Upper lobe of left lung (tissue), 6 donors: ENCODE data around the gene HUNK. TPM values are rescaled to one million over a fixed set of nuclear protein-coding genes. Genes with fewer than 3 reads are reported as not detected.
A peak's percentile ranks its signal among the peaks of the same experiment; 100 is the strongest.

ENCODE experiments used
- ATAC-seq, 2 donors: fragments of 200-7000 bp; cut with Tn5 transposase; one replicate each; pipeline ENCODE4 v1.9.1; 2022; ENCODE audit warnings: mild to moderate bottlenecking in 2 of 2, moderate library complexity in 2 of 2; ENCODE audit not compliant: low FRiP score in 2 of 2
- DNase-seq, 2 donors: peaks; one replicate each; pipeline ENCODE4 v3.0.0-alpha.2; 2019 to 2020
- H3K27ac ChIP-seq, 4 donors: fragments of 200-600 bp; sonication (generic); one replicate each; pipeline ENCODE4 v1.5.1; 2016 to 2019
- H3K27me3 ChIP-seq, 4 donors: fragments of 200-600 bp; sonication (generic); one replicate each; pipeline ENCODE4 v1.5.1; 2017 to 2019
- H3K36me3 ChIP-seq, 4 donors: fragments of 200-600 bp; sonication (generic); one replicate each; pipeline ENCODE4 v1.5.1; 2016 to 2019
- H3K4me1 ChIP-seq, 4 donors: fragments of 200-600 bp; sonication (generic); one replicate each; pipeline ENCODE4 v1.5.1; 2018 to 2019
- H3K4me3 ChIP-seq, 4 donors: fragments of 200-600 bp; sonication (generic); one replicate each; pipeline ENCODE4 v1.5.1; 2017 to 2019; ENCODE audit warnings: mild to moderate bottlenecking in 2 of 4, moderate library complexity in 1 of 4
- H3K9me3 ChIP-seq, 4 donors: fragments of 200-600 bp; sonication (generic); one replicate each; pipeline ENCODE4 v1.5.1; 2018 to 2019
- CTCF ChIP-seq, 6 experiments: fragments of 450-650 bp in 4 of 6; fragments of 200-600 bp in 2 of 6; sonication (generic) in 2 of 6; IDR thresholded peaks; one replicate each; pipeline ENCODE4 v1.5.1; 2016 to 2019; ENCODE audit warnings: antibody characterized with exemption in 6 of 6
- EP300 ChIP-seq, 4 donors: sonication (generic); formaldehyde crosslinking; IDR thresholded peaks; one replicate each; pipeline ENCODE4 v1.5.1; 2017; ENCODE audit warnings: antibody characterized with exemption in 4 of 4, control low read depth in 2 of 4
- POLR2A ChIP-seq, 4 donors: fragments of 450-650 bp; IDR thresholded peaks; one replicate each; pipeline ENCODE4 v1.5.1; 2016 to 2017; ENCODE audit warnings: antibody characterized with exemption in 4 of 4, mild to moderate bottlenecking in 2 of 4
- POLR2AphosphoS5 ChIP-seq, 2 donors: sonication (generic); formaldehyde crosslinking; IDR thresholded peaks; one replicate each; pipeline ENCODE4 v1.5.1; 2017; ENCODE audit warnings: antibody characterized with exemption in 2 of 2
- WGBS, 2 donors: methylation state at CpG; one replicate each; pipeline ENCODE4 v1.1.5; 2017 to 2018; 5-methylcytosine and 5-hydroxymethylcytosine counted together
- total RNA-seq, 6 donors: library from RNA; depleted of rRNA in 4 of 6; stranded (reverse); fragments of >200 nt in 4 of 6; gene quantifications; one replicate each; pipeline versions ENCODE4 v1.1.0 to v1.2.1, GENCODE V29; 2016 to 2021
- donor health status: DM: no; HTN: no; CAD: no; lungs with moderate emphysema.
- donor health status: DM: no; HTN: yes; CAD: no; lungs with severe emphysema.

Gene HUNK
- total RNA-seq, 6 donors from 2014 or later: 1.1 to 6.2 (median 2.2) TPM

- no peaks in the 10 kb centered on the region for H3K4me1 ChIP-seq
- no peak for TF ChIP-seq CTCF (IDR thresholded peaks at IDR 0.05)
- no peak for TF ChIP-seq POLR2A (IDR thresholded peaks at IDR 0.05)
- TF ChIP-seq POLR2AphosphoS5 (IDR thresholded peaks at IDR 0.05): no peak
- no peak for TF ChIP-seq EP300 (IDR thresholded peaks at IDR 0.05)
- H3K9me3 ChIP-seq: no peaks in the 10 kb centered on the region
- H3K4me3 ChIP-seq: no peak overlapping the region
- H3K36me3 ChIP-seq: no peaks in the 10 kb centered on the region
- no peaks in the 10 kb centered on the region for H3K27me3 ChIP-seq
- ATAC-seq (peak; percentile 60 to 69), DNase-seq (peak in 1 of 2 donors; percentile 23)
- no peak overlapping the region for H3K27ac ChIP-seq
- WGBS, 2 donors: 40 to 42% methylated on average over 20 of the region's 20 CpGs
Measured at GRCh38 chr21:31908106-31909031, 35.5 kb downstream of the HUNK start.

- DNase-seq (no peak), ATAC-seq (no peak)
- H3K9me3 ChIP-seq: no peaks in the 10 kb centered on the region
- H3K4me3 ChIP-seq: no peak overlapping the region
- H3K27me3 ChIP-seq: no peaks in the 10 kb centered on the region
- TF ChIP-seq CTCF (IDR thresholded peaks at IDR 0.05): no peak
- TF ChIP-seq POLR2A (IDR thresholded peaks at IDR 0.05): no peak
- no peak for TF ChIP-seq EP300 (IDR thresholded peaks at IDR 0.05)
- no peak for TF ChIP-seq POLR2AphosphoS5 (IDR thresholded peaks at IDR 0.05)
- H3K27ac ChIP-seq: no peak overlapping the region
- no peaks in the 10 kb centered on the region for H3K36me3 ChIP-seq
- H3K4me1 ChIP-seq: no peaks in the 10 kb centered on the region
- WGBS, 2 donors: 50 to 51% methylated on average over 18 of the region's 18 CpGs
Measured at GRCh38 chr21:31909153-31910073, 36.6 kb downstream of the HUNK start.

GRCh38 chr21:31910074-31910470 is 37.3 kb downstream of the HUNK start:
- no peaks in the 10 kb centered on the region for H3K27me3 ChIP-seq
- H3K9me3 ChIP-seq: no peaks in the 10 kb centered on the region
- ATAC-seq (no peak), DNase-seq (no peak)
- TF ChIP-seq EP300 (IDR thresholded peaks at IDR 0.05) (no peak), CTCF (IDR thresholded peaks at IDR 0.05) (no peak), POLR2AphosphoS5 (IDR thresholded peaks at IDR 0.05) (no peak), POLR2A (IDR thresholded peaks at IDR 0.05) (no peak)
- H3K4me3 ChIP-seq: no peak overlapping the region
- H3K27ac ChIP-seq: no peak overlapping the region
- no peaks in the 10 kb centered on the region for H3K36me3 ChIP-seq
- H3K4me1 ChIP-seq: no peaks in the 10 kb centered on the region
- WGBS, 2 donors: 96 to 100% methylated on average over 2 of the region's 2 CpGs

GRCh38 chr21:31911138-31911907 is 38.5 kb downstream of the HUNK start:
- H3K27ac ChIP-seq: no peak overlapping the region
- no peak for TF ChIP-seq CTCF (IDR thresholded peaks at IDR 0.05)
- WGBS, 2 donors: 81% methylated on average over 16 to 17 of the region's 17 CpGs

More at GRCh38 chr21:31911138-31911907, 38.5 kb downstream of the HUNK start:
- Histone ChIP-seq H3K4me1 (no peaks in the 10 kb centered on the region), H3K4me3 (no peak overlapping the region), H3K9me3 (no peaks in the 10 kb centered on the region), H3K27me3 (no peaks in the 10 kb centered on the region), H3K36me3 (no peaks in the 10 kb centered on the region)
- DNase-seq (no peak), ATAC-seq (peak in 1 of 2 donors; percentile 56)
